GM12892 (cell line): Measurements from ENCODE around the gene DRD4.

Experiments used
- DNase-seq: peaks from one replicate; pipeline ENCODE4 v3.0.0; 2011; ENCODE audit not compliant: insufficient read length
- FAIRE-seq: peaks from 2 replicates; lab custom pipeline; 2011; peaks lifted over from hg19 to GRCh38; lab: Jason Lieb, UNC
- POLR2A ChIP-seq: IDR thresholded peaks from 2 replicates; pipeline ENCODE4 v1.6.1; 2011; ENCODE audit warnings: low read depth, low read length, control low read depth
- POLR2AphosphoS5 ChIP-seq: IDR thresholded peaks from 2 replicates; pipeline ENCODE4 v1.6.1; 2011; ENCODE audit warnings: low read depth, low read length, control low read depth
- TAF1 ChIP-seq: IDR thresholded peaks from 2 replicates; pipeline ENCODE4 v1.6.1; 2011; ENCODE audit warnings: low read depth, mild to moderate bottlenecking, control low read depth, low read length, borderline replicate concordance

Gene DRD4

GRCh38 chr11:612201-612960 is 24.7 kb upstream of the DRD4 start:
- FAIRE-seq (no peak), DNase-seq (no peak)
- TF ChIP-seq POLR2A (peak; percentile 13; the same call in 1 of the 2 replicates), TAF1 (no peak), POLR2AphosphoS5 (peak; percentile 77)

DNA sequence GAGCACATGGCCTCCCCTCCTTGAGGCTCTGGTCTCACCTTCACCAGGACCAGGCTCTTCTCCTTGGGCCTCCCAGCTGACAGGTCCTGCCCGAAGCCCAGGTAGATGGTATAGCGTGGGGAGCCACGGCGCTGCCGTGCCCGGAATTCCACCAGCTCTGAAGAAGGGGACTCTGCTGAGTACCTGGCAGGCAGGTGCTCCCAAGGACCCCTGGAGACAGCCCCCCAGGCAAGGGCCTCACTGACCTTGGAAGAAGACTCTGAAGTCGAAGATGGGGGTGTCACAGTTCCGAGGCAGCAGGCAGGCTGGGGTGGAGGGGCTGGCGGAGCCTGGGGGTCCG is 24.1 kb upstream of the DRD4 start:
- TF ChIP-seq TAF1 (no peak), POLR2A (peak; percentile 11; the same call in 1 of the 2 replicates)
- no peak for FAIRE-seq

DNA sequence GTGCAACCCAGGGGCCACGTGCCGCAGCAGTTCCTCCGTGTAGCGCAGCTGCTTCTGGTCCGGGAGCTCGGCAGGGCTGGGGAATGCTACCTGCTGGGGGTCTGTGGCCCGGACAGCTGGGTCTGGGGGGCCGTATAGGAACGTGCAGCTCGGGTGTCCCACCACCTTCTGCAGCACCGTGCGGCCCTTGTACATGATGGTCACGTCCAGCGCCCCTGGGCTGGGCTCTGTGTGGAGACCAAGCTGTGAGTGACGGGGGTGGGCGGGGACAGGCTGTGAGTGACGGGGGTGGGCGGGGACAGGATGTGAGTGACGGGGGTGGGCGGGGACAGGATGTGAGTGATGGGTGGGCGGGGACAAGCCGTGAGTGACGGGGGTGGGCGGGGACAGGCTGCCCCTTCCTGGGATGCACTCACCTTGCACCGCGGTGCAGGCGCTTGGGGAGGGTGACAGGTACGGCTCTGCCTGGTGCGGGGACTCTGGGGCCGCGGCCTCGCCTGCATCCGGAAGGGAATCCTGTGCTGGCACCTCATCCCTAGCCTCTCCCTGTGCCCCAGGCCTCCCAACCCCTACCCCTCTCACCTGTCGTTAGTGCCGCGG is 23.6 kb upstream of the DRD4 start:
- peak; percentile 48; the same call in 1 of the 2 replicates for TF ChIP-seq POLR2A
- peak; percentile 73 for TF ChIP-seq POLR2AphosphoS5
- no peak; the same call in 1 of the 2 replicates for TF ChIP-seq TAF1
- DNase-seq (peak; percentile 74), FAIRE-seq (peak; percentile 97)

More for the DNA sequence above, 24.1 kb upstream of the DRD4 start:
- no peak for DNase-seq

GRCh38 chr11:614021-614622 is 22.9 kb upstream of the DRD4 start:
- no peak for FAIRE-seq
- no peak for DNase-seq
- TF ChIP-seq TAF1 (no peak), POLR2A (peak; percentile 11; the same call in 1 of the 2 replicates), POLR2AphosphoS5 (no peak)

DNA sequence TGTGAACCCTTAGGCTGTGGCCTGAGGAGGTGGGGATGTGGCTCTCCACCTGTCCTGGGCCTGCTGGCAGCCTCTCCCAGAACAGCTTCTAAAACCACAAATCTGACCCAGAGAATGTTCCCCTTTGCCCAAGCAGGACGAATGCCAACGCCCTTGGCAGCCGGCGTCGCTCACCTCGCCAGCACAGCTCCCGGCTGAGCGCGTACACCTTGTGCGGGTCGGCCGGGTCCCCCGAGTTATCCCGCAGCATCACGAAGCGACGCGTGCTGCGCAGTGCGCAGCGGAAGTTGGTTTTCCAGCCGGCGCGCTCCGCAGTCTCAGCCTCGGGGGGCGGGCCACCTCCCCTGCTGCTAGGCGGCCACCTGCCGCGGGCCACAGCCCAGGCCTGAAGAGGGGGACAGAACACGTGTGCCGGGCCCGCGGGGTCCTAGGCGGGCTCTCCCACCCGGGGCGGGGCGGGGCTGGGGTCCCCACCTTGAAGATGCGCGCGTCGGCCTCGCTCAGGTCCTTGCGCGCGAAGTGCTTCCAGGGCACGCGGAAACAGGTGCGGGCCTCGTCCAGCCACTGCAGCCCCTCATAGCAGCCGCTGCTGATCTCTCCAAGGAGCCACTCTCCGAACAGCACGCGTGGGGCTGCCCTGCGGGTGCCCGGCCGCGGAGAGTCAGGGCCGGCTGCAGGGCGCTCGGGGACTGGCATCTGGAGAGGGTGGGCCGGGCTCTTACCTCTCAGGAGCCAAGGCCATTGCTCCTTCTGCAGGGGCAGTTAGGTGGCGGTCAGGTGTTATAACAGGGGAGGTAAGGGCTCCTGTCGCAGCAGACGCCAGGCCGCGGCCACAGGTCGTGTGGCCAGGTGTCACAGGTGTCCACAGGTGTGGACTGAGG is 22.2 kb upstream of the DRD4 start:
- peak; percentile 84 for FAIRE-seq
- no peak for DNase-seq
- TF ChIP-seq POLR2AphosphoS5 (no peak; the same call in 1 of the 2 replicates), TAF1 (no peak), POLR2A (no peak)

DNA sequence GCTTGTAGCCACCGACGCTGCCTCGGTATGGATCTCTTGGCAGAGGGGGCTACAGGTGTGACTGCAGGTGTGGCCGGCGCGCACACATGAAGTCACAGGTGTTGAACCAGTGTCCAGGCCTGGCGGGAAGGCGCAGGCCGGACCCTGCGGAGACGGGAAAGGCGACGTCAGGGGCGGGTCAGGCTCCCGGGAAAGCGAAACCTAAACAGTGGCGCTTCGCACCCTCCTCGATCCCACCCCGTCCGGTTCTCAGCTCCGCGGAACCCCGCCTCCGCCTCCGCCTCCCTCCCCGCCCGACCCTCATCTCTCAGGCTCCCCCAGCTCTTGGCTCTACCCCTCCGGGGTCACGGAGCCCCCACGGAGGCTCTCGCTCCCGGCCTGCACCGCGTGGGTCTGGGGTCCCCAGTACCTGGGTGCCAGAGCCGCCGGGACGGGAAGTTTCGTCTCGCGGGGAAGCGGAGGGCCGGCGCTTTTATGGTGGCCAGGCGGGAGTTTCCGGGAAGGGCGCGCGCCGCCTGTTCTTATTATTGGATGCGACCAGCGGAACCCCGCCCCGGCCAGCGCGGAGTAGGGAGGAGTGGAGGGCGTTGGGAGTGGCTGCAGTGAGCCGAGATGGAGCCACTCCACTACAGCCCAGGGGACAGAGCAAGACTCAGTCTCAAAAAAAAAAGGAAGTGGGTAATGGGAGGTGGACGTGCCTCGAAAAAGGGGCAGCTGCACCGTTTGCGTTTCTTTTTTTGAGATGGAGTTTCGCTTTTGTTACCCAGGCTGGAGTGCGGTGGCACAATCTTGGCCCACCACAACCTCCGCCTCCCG is 21.4 kb upstream of the DRD4 start, which contains the start of gene IRF7:
TSS of gene IRF7 (minus strand) at position 447 of the 816 bp plus-strand sequence. CDS start 586 bp downstream, outside the sequence.
- peak; percentile 92 for DNase-seq

GRCh38 chr11:616320-617198 is 20.5 kb upstream of the DRD4 start:
- TF ChIP-seq POLR2AphosphoS5 (no peak), POLR2A (no peak), TAF1 (no peak)
- FAIRE-seq (no peak), DNase-seq (no peak)

More for the DNA sequence above, 21.4 kb upstream of the DRD4 start, which contains the start of gene IRF7:
- FAIRE-seq: peak; percentile 100
- peak; percentile 98 for TF ChIP-seq POLR2A
- TF ChIP-seq TAF1: peak; percentile 52
- TF ChIP-seq POLR2AphosphoS5: peak; percentile 95

- DNase-seq (no peak), FAIRE-seq (no peak)
Measured at GRCh38 chr11:617199-617911, 19.7 kb upstream of the DRD4 start.

More at GRCh38 chr11:617199-617911, 19.7 kb upstream of the DRD4 start:
- TF ChIP-seq POLR2AphosphoS5 (no peak), TAF1 (no peak), POLR2A (no peak)
